Measurements from ENCODE around the gene NDP.
"Not testable (repeated sequence)": the region's sequence is repeated elsewhere in the genome, so short reads cannot be mapped to it uniquely, and the experiment has no call there.

NDP gene

GRCh38 chrX:43970528-43970927 lies 2.7 kb downstream of the NDP start:
- peak in 1 of 14 donors; percentile 22 for DNase-seq

- peak in 11 of 14 donors; percentile 9 to 78 (median 38) for DNase-seq
Observed at GRCh38 chrX:43969504-43970501, 3.4 kb downstream of the NDP start.

- DNase-seq = peak in 4 of 14 donors; percentile 1 to 47 (median 16)
Observed at GRCh38 chrX:43968359-43968781, 4.8 kb downstream of the NDP start.

- no peak for DNase-seq
Observed at GRCh38 chrX:43964936-43965335, 8.3 kb downstream of the NDP start.

- peak in 1 of 14 donors; percentile 41 for DNase-seq
Observed at GRCh38 chrX:43963726-43964125, 9.5 kb downstream of the NDP start.

- peak in 1 of 14 donors; percentile 65 for DNase-seq
Observed at GRCh38 chrX:43962636-43963035, 10.6 kb downstream of the NDP start.

- DNase-seq = no peak
Observed at GRCh38 chrX:43961699-43962098, 11.5 kb downstream of the NDP start.

- peak in 8 of 14 donors; percentile 7 to 76 (median 16) for DNase-seq
Observed at GRCh38 chrX:43958529-43958928, 14.7 kb downstream of the NDP start.

- no peak for DNase-seq
Observed at GRCh38 chrX:43956034-43956433, 17.2 kb downstream of the NDP start.

GRCh38 chrX:43953218-43953617 lies 20.0 kb downstream of the NDP start:
- DNase-seq = peak in 1 of 14 donors; percentile 17

- peak in 6 of 14 donors; percentile 2 to 58 (median 15) for DNase-seq
Observed at GRCh38 chrX:43949669-43950068, 23.5 kb downstream of the NDP start.

GRCh38 chrX:43940816-43941474 lies 32.2 kb downstream of the NDP start:
- DNase-seq = no peak

GRCh38 chrX:43939187-43939926 lies 33.8 kb downstream of the NDP start:
- no peak for DNase-seq

GRCh38 chrX:43922032-43922431 lies 51.2 kb downstream of the NDP start:
- not testable (repeated sequence) for DNase-seq

- not testable (repeated sequence) for DNase-seq
Observed at GRCh38 chrX:43910772-43911171, 62.4 kb downstream of the NDP start.

- no peak for DNase-seq
Observed at GRCh38 chrX:43910012-43910411, 63.2 kb downstream of the NDP start.

- no peak for DNase-seq
Observed at GRCh38 chrX:43909141-43909540, 64.0 kb downstream of the NDP start.

- DNase-seq = no peak
Observed at GRCh38 chrX:43899878-43900815, 73.0 kb downstream of the NDP start.

Measured in C1 segment of cervical spinal cord (tissue), 14 donors.